ENCODE measurements around the gene MARCHF7. TPM values are rescaled to one million over a fixed set of nuclear protein-coding genes. Genes with fewer than 3 reads are reported as not detected.
A peak's percentile ranks its signal among the peaks of the same experiment; 100 is the strongest.
"Not testable (repeated sequence)": the region's sequence is repeated elsewhere in the genome, so short reads cannot be mapped to it uniquely, and the experiment has no call there.

MARCHF7 gene
- total RNA-seq, 1 donor from 2014 or later: 92.8 TPM

DNA sequence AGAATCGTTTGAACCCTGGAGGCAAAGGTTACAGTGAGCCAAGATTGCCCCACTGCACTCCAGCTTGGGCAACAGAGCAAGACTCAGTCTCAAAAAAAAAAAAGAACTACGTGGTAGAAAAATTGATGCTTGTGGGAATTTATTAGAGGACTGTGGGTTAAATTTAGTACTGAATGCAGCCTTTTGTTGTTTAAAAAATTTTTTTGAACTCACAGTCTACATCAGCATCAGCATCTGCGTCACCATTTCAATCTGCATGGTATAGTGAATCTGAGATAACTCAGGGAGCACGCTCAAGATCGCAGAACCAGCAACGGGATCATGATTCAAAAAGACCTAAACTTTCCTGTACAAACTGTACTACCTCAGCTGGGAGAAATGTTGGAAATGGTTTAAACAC, 30.5 kb downstream of the MARCHF7 start:
- no peak overlapping the region for H3K4me3 Mint-ChIP-seq (ENCODE audit: unreplicated experiment)
- DNase-seq (ENCODE audit: extremely low spot score, unreplicated experiment): no peak
- H3K36me3 Mint-ChIP-seq (ENCODE audit: unreplicated experiment): peaks cover 45% of the 10 kb centered on the region
- TF ChIP-seq, protein P1, sequence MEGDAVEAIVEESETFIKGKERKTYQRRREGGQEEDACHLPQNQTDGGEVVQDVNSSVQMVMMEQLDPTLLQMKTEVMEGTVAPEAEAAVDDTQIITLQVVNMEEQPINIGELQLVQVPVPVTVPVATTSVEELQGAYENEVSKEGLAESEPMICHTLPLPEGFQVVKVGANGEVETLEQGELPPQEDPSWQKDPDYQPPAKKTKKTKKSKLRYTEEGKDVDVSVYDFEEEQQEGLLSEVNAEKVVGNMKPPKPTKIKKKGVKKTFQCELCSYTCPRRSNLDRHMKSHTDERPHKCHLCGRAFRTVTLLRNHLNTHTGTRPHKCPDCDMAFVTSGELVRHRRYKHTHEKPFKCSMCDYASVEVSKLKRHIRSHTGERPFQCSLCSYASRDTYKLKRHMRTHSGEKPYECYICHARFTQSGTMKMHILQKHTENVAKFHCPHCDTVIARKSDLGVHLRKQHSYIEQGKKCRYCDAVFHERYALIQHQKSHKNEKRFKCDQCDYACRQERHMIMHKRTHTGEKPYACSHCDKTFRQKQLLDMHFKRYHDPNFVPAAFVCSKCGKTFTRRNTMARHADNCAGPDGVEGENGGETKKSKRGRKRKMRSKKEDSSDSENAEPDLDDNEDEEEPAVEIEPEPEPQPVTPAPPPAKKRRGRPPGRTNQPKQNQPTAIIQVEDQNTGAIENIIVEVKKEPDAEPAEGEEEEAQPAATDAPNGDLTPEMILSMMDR (IDR thresholded peaks at IDR 0.05): no peak
- no peak overlapping the region for H3K27ac Mint-ChIP-seq (ENCODE audit: unreplicated experiment)
- H3K9me3 Mint-ChIP-seq (ENCODE audit: unreplicated experiment): no peaks in the 10 kb centered on the region
- no peaks in the 10 kb centered on the region for H3K27me3 Mint-ChIP-seq (ENCODE audit: unreplicated experiment)
- peaks cover 25% of the 10 kb centered on the region for H3K4me1 Mint-ChIP-seq (ENCODE audit: unreplicated experiment)

DNA sequence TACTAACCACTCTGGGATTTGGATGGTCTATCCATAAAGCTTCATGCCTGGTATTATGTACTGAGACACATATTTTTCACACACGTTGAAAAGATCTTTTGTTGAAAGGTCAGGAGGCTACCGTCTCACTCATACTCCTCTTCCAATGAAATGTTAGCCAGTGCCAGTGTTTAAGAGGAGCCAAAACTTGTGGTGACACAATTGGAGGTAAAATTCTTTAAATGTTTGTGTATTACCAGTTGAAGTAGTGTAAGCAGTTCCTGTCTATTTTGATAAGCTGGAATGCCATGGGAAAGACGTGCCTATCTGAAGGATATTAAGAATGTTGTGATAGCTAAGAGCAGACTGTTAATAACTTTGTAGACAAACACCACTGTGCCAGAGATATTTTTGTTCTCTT, 32.1 kb downstream of the MARCHF7 start:
- Mint-ChIP-seq H3K9me3 (ENCODE audit: unreplicated experiment) (no peaks in the 10 kb centered on the region), H3K4me3 (ENCODE audit: unreplicated experiment) (no peak overlapping the region), H3K36me3 (ENCODE audit: unreplicated experiment) (peaks cover 52% of the 10 kb centered on the region), H3K27me3 (ENCODE audit: unreplicated experiment) (no peaks in the 10 kb centered on the region), H3K4me1 (ENCODE audit: unreplicated experiment) (peaks cover 25% of the 10 kb centered on the region), H3K27ac (ENCODE audit: unreplicated experiment) (peak overlapping the region; percentile 80)
- DNase-seq (ENCODE audit: extremely low spot score, unreplicated experiment): no peak
- TF ChIP-seq, protein P1 (IDR thresholded peaks at IDR 0.05): no peak

DNA sequence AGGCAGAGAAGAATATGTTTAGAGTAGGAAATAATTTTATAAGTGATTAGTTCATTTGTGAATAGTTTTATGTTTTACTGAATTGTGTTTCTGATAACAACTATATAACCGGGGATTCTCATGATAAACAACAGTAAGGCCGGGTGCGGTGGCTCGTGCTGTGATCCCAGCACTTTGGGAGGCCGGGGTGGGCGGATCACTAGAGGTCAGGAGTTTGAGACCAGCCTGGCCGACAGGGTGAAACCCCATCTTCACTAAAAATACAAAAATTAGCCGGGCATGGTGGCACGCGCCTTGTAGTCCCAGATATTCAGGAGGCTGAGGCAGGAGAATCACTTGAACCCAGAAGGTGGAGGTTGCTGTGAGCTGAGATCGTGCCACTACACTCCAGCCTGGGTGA, 32.9 kb downstream of the MARCHF7 start:
- Mint-ChIP-seq H3K4me1 (ENCODE audit: unreplicated experiment) (peaks cover 25% of the 10 kb centered on the region), H3K36me3 (ENCODE audit: unreplicated experiment) (peaks cover 46% of the 10 kb centered on the region), H3K27ac (ENCODE audit: unreplicated experiment) (peak overlapping the region; percentile 53)
- not testable (repeated sequence) for H3K9me3 Mint-ChIP-seq (ENCODE audit: unreplicated experiment); H3K27me3 Mint-ChIP-seq (ENCODE audit: unreplicated experiment); H3K4me3 Mint-ChIP-seq (ENCODE audit: unreplicated experiment); DNase-seq (ENCODE audit: extremely low spot score, unreplicated experiment)

DNA sequence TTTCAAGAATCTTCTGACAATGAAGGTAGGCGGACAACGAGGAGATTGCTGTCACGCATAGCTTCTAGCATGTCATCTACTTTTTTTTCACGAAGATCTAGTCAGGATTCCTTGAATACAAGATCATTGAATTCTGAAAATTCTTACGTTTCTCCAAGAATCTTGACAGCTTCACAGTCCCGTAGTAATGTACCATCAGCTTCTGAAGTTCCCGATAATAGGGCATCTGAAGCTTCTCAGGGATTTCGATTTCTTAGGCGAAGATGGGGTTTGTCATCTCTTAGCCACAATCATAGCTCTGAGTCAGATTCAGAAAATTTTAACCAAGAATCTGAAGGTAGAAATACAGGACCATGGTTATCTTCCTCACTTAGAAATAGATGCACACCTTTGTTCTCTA, 35.8 kb downstream of the MARCHF7 start:
- TF ChIP-seq, protein P1 (IDR thresholded peaks at IDR 0.05): no peak
- H3K4me1 Mint-ChIP-seq (ENCODE audit: unreplicated experiment): peaks cover 18% of the 10 kb centered on the region
- peaks cover 56% of the 10 kb centered on the region for H3K36me3 Mint-ChIP-seq (ENCODE audit: unreplicated experiment)
- H3K27ac Mint-ChIP-seq (ENCODE audit: unreplicated experiment): no peak overlapping the region
- no peak overlapping the region for H3K4me3 Mint-ChIP-seq (ENCODE audit: unreplicated experiment)
- H3K9me3 Mint-ChIP-seq (ENCODE audit: unreplicated experiment): no peaks in the 10 kb centered on the region
- DNase-seq (ENCODE audit: extremely low spot score, unreplicated experiment): no peak
- H3K27me3 Mint-ChIP-seq (ENCODE audit: unreplicated experiment): no peaks in the 10 kb centered on the region

DNA sequence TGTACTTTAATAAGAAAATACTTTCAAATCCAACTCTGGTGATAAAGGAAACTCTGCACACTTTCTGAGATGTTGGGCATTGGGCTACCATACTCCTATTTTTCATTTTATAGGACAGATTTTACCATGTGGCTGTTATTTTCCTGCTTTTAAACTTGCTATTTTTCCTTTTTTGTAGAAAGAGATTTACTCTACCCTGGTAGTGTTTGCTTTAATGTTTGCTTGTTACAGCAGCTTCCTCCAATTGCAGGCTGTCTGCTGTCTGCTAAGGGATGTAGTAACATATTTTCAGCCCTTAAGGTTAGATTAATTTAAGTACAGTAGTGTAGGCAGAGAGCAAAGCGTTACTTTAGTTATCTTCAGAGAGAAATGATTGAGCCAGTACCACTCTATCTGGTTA, 38.6 kb downstream of the MARCHF7 start:
- no peak for DNase-seq (ENCODE audit: extremely low spot score, unreplicated experiment)
- H3K4me1 Mint-ChIP-seq (ENCODE audit: unreplicated experiment): no peaks in the 10 kb centered on the region
- H3K36me3 Mint-ChIP-seq (ENCODE audit: unreplicated experiment): peaks cover 45% of the 10 kb centered on the region
- H3K27ac Mint-ChIP-seq (ENCODE audit: unreplicated experiment): no peak overlapping the region
- no peak overlapping the region for H3K4me3 Mint-ChIP-seq (ENCODE audit: unreplicated experiment)
- no peaks in the 10 kb centered on the region for H3K27me3 Mint-ChIP-seq (ENCODE audit: unreplicated experiment)
- no peaks in the 10 kb centered on the region for H3K9me3 Mint-ChIP-seq (ENCODE audit: unreplicated experiment)
- TF ChIP-seq, protein P1 (IDR thresholded peaks at IDR 0.05): no peak

DNA sequence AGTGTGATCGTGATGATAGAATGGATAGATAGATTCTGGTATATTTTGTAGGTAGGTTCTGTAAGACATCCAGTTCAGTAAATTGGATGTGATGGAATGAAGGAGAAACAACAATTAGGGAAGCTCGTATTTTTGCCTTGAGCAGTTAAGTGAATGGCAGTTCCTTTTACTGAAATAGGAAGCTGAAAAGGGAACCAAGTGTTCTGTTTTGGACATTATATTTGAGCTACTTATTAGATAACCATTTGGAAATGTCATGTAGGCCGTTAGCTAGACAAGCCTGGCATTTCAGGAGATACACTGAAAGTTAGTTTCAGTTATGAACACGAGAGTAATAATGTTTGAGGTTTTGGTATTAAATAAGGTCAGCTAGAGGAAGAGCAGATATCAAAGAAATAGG, 41.5 kb downstream of the MARCHF7 start:
- Mint-ChIP-seq H3K9me3 (ENCODE audit: unreplicated experiment) (no peaks in the 10 kb centered on the region), H3K4me3 (ENCODE audit: unreplicated experiment) (no peak overlapping the region), H3K27ac (ENCODE audit: unreplicated experiment) (no peak overlapping the region), H3K36me3 (ENCODE audit: unreplicated experiment) (peaks cover 31% of the 10 kb centered on the region), H3K4me1 (ENCODE audit: unreplicated experiment) (peaks cover 11% of the 10 kb centered on the region), H3K27me3 (ENCODE audit: unreplicated experiment) (no peaks in the 10 kb centered on the region)
- TF ChIP-seq, protein P1 (IDR thresholded peaks at IDR 0.05): no peak
- DNase-seq (ENCODE audit: extremely low spot score, unreplicated experiment): no peak

Data from osteocyte (in vitro differentiated cells).